Suprapubic skin (tissue), 4 donors: Measurements from ENCODE around the gene STK10. TPM values are rescaled to one million over a fixed set of nuclear protein-coding genes. Genes with fewer than 3 reads are reported as not detected.

ENCODE experiments used
- DNase-seq, 2 donors: peaks; one replicate each; pipeline ENCODE4 v3.0.0-alpha.2; 2019; ENCODE audit warnings: low spot score in 2 of 2
- H3K27ac ChIP-seq: fragments of 200-600 bp; sonication (generic); one replicate; pipeline ENCODE4 v1.5.1; 2019
- H3K27me3 ChIP-seq: fragments of 200-600 bp; sonication (generic); one replicate; pipeline ENCODE4 v1.5.1; 2019
- H3K36me3 ChIP-seq: fragments of 200-600 bp; sonication (generic); one replicate; pipeline ENCODE4 v1.5.1; 2019
- H3K4me1 ChIP-seq: fragments of 200-600 bp; sonication (generic); one replicate; pipeline ENCODE4 v1.5.1; 2019
- H3K4me3 ChIP-seq: fragments of 200-600 bp; sonication (generic); one replicate; pipeline ENCODE4 v1.5.1; 2019; ENCODE audit warnings: mild to moderate bottlenecking
- H3K9me3 ChIP-seq: fragments of 200-600 bp; sonication (generic); one replicate; pipeline ENCODE4 v1.5.1; 2019
- CTCF ChIP-seq, 2 donors: fragments of 200-600 bp in 1 of 2; fragments of 450-650 bp in 1 of 2; sonication (generic) in 1 of 2; IDR thresholded peaks; one replicate each; pipeline ENCODE4 v1.5.1; 2016 to 2019; ENCODE audit warnings: antibody characterized with exemption in 2 of 2, mild to moderate bottlenecking in 1 of 2, moderate library complexity in 1 of 2
- EP300 ChIP-seq: sonication (generic); formaldehyde crosslinking; IDR thresholded peaks from one replicate; pipeline ENCODE4 v1.6.1; 2017; ENCODE audit warnings: antibody characterized with exemption
- POLR2A ChIP-seq, 2 donors: fragments of 450-650 bp; IDR thresholded peaks; one replicate each; pipeline ENCODE4 v1.6.1; 2017; ENCODE audit warnings: antibody characterized with exemption in 2 of 2, mild to moderate bottlenecking in 2 of 2, moderate library complexity in 2 of 2
- POLR2AphosphoS5 ChIP-seq, 3 donors: sonication (generic); formaldehyde crosslinking; IDR thresholded peaks; one replicate each; pipeline ENCODE4 v1.6.1; 2017; ENCODE audit warnings: antibody characterized with exemption in 3 of 3
- WGBS: methylation state at CpG from one replicate; pipeline ENCODE4 v1.1.5; 2018; 5-methylcytosine and 5-hydroxymethylcytosine counted together
- total RNA-seq, 4 donors: library from RNA; depleted of rRNA; stranded (reverse); fragments of >200 nt; gene quantifications; one replicate each; pipeline ENCODE4 v1.1.0, GENCODE V29; 2016

Gene STK10
- total RNA-seq, 4 donors from 2014 or later, result 29.0 to 49.6 (median 36.9) TPM

- DNase-seq, result no peak
- Histone ChIP-seq H3K9me3 (no peaks in the 10 kb centered on the region), H3K36me3 (peaks cover 4% of the 10 kb centered on the region), H3K4me1 (peaks cover 3% of the 10 kb centered on the region), H3K4me3 (no peak overlapping the region), H3K27me3 (no peaks in the 10 kb centered on the region), H3K27ac (no peak overlapping the region)
- 82% methylated on average over 3 of the region's 3 CpGs for WGBS
- TF ChIP-seq POLR2AphosphoS5 (IDR thresholded peaks at IDR 0.05), result no peak
- no peak for TF ChIP-seq POLR2A (IDR thresholded peaks at IDR 0.05)
- no peak for TF ChIP-seq EP300
- no peak for TF ChIP-seq CTCF (IDR thresholded peaks at IDR 0.05)
Measured at GRCh38 chr5:171997011-171997410, 191.0 kb downstream of the STK10 start.

DNA sequence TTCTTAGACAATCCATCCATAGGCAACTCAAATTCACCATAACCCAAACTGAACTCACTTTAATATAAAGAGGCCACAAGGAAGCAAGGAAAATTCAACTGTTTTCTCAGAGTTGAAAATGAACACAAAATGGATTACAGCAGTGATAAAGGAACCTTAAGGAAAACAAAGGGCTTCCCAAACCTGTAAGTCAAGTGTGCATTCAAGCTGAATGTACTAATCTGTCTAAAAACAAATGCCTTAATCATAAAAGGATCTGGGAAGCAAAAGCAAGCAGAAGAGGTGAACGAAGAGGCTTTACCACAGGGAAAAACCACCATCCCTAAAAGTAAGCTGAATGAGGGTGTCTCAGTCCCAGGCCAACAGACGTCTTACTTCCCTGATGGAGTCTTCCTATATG is 195.2 kb downstream of the STK10 start:
- WGBS, result 75% methylated on average over 2 of the region's 2 CpGs
- DNase-seq, result no peak
- TF ChIP-seq POLR2A (IDR thresholded peaks at IDR 0.05), result no peak
- TF ChIP-seq EP300, result no peak
- no peak for TF ChIP-seq CTCF (IDR thresholded peaks at IDR 0.05)
- no peak for TF ChIP-seq POLR2AphosphoS5 (IDR thresholded peaks at IDR 0.05)
- no peaks in the 10 kb centered on the region for H3K27me3 ChIP-seq
- no peak overlapping the region for H3K27ac ChIP-seq
- H3K36me3 ChIP-seq, result peaks cover 4% of the 10 kb centered on the region
- H3K4me1 ChIP-seq, result peaks cover 19% of the 10 kb centered on the region
- H3K4me3 ChIP-seq, result no peak overlapping the region
- no peaks in the 10 kb centered on the region for H3K9me3 ChIP-seq

GRCh38 chr5:171992305-171992704 is 195.7 kb downstream of the STK10 start:
- DNase-seq, result no peak
- WGBS, result 90% methylated on average over 3 of the region's 3 CpGs
- TF ChIP-seq POLR2AphosphoS5 (IDR thresholded peaks at IDR 0.05) (no peak), POLR2A (IDR thresholded peaks at IDR 0.05) (no peak)
- Histone ChIP-seq H3K4me3 (no peak overlapping the region), H3K9me3 (no peaks in the 10 kb centered on the region), H3K4me1 (peaks cover 19% of the 10 kb centered on the region), H3K27ac (no peak overlapping the region), H3K36me3 (peaks cover 4% of the 10 kb centered on the region), H3K27me3 (no peaks in the 10 kb centered on the region)

Other genes with a start within 250 kb of the STK10 start
- gene FBXW11, start 181.6 kb downstream of the STK10 start, total RNA-seq, result 10 to 100 TPM; 41.1 to 49.7 (median 43.0) TPM
- gene EFCAB9, start 5.9 kb upstream of the STK10 start, total RNA-seq, result not detected
- 10 to 100 TPM in 3 of 4 donors, 1 to 10 TPM in 1; 7.0 to 14.6 (median 12.8) TPM for gene UBTD2, start 95.5 kb upstream of the STK10 start, total RNA-seq